Hepatocyte (in vitro differentiated cells): ENCODE results near the gene TGM2. TPM values are rescaled to one million over a fixed set of nuclear protein-coding genes. Genes with fewer than 3 reads are reported as not detected.
A peak's percentile ranks its signal among the peaks of the same experiment; 100 is the strongest.

Experiments
- DNase-seq: peaks from one replicate; pipeline ENCODE4 v3.0.0-alpha.2; 2016; ENCODE audit warnings: low spot score
- H2AFZ ChIP-seq: fragments of 200-600 bp; sonication (generic); 2 replicates; pipeline ENCODE4 v1.6.0; 2016; ENCODE audit warnings: antibody characterized with exemption, mild to moderate bottlenecking
- H3K27ac ChIP-seq: fragments of 200-600 bp; sonication (generic); 2 replicates; pipeline ENCODE4 v1.5.1; 2016; ENCODE audit warnings: mild to moderate bottlenecking
- H3K27me3 ChIP-seq: fragments of 200-600 bp; sonication (generic); 2 replicates; pipeline ENCODE4 v1.6.1; 2016
- H3K36me3 ChIP-seq: fragments of 200-600 bp; sonication (generic); replicated peaks from 2 replicates; pipeline ENCODE4 v1.5.1; 2016; ENCODE audit warnings: low read depth; ENCODE audit not compliant: insufficient read depth
- H3K4me1 ChIP-seq: fragments of 200-600 bp; sonication (generic); 2 replicates; pipeline ENCODE4 v1.5.1; 2016; ENCODE audit warnings: mild to moderate bottlenecking, moderate library complexity; ENCODE audit not compliant: insufficient read depth
- H3K4me2 ChIP-seq: fragments of 200-600 bp; sonication (generic); 2 replicates; pipeline ENCODE4 v1.6.0; 2016
- H3K4me3 ChIP-seq: fragments of 200-600 bp; sonication (generic); 2 replicates; pipeline ENCODE4 v1.5.1; 2016; ENCODE audit warnings: mild to moderate bottlenecking
- H3K79me2 ChIP-seq: fragments of 200-600 bp; sonication (generic); 2 replicates; pipeline ENCODE4 v1.6.0; 2017; ENCODE audit warnings: mild to moderate bottlenecking
- H3K9me2 ChIP-seq: fragments of 200-600 bp; sonication (generic); replicated peaks from 2 replicates; pipeline ENCODE4 v1.6.0; 2017; ENCODE audit warnings: mild to moderate bottlenecking; ENCODE audit not compliant: insufficient read depth
- H3K9me3 ChIP-seq: fragments of 200-600 bp; sonication (generic); 2 replicates; pipeline ENCODE4 v1.5.1; 2016; ENCODE audit warnings: low read depth, mild to moderate bottlenecking
- H4K20me1 ChIP-seq: fragments of 200-600 bp; sonication (generic); 2 replicates; pipeline ENCODE4 v1.6.0; 2016; ENCODE audit warnings: mild to moderate bottlenecking; ENCODE audit not compliant: insufficient read depth, poor library complexity, severe bottlenecking
- CTCF ChIP-seq: fragments of 200-600 bp; sonication (generic); IDR thresholded peaks from 2 replicates; pipeline ENCODE4 v1.5.1; 2016; ENCODE audit warnings: antibody characterized with exemption, mild to moderate bottlenecking; ENCODE audit not compliant: poor library complexity
- EZH2 ChIP-seq: fragments of 200-600 bp; sonication (generic); IDR thresholded peaks from 2 replicates; pipeline ENCODE4 v1.6.1; 2016; ENCODE audit warnings: antibody characterized with exemption, mild to moderate bottlenecking, borderline replicate concordance
- EZH2phosphoT487 ChIP-seq: fragments of 200-600 bp; sonication (generic); IDR thresholded peaks from one replicate; pipeline ENCODE4 v1.6.1; 2018; ENCODE audit warnings: antibody characterized with exemption, mild to moderate bottlenecking, low read depth, moderate library complexity; ENCODE audit not compliant: unreplicated experiment, severe bottlenecking
- WGBS: methylation state at CpG from one replicate; pipeline ENCODE4 v1.1.6; 2016; ENCODE audit warnings: low lambda C conversion rate; ENCODE audit errors: missing lambda C conversion rate; 5-methylcytosine and 5-hydroxymethylcytosine counted together
- polyA plus RNA-seq: library from polyadenylated mRNA; unstranded; fragments of >200 nt; fragmentation: Nextera tagmentation; extraction: Ambion mirVana; gene quantifications from 2 replicates; pipeline ENCODE4 v1.2.1, GENCODE V29; 2016
- total RNA-seq: library from RNA; depleted of rRNA; stranded (reverse); fragments of >200 nt; gene quantifications from 2 replicates; pipeline ENCODE4 v1.2.3, GENCODE V29; 2014

TGM2 gene
- total and polyA plus RNA-seq, 2 experiments from 2014 or later, result 85.8 to 133 TPM

DNA sequence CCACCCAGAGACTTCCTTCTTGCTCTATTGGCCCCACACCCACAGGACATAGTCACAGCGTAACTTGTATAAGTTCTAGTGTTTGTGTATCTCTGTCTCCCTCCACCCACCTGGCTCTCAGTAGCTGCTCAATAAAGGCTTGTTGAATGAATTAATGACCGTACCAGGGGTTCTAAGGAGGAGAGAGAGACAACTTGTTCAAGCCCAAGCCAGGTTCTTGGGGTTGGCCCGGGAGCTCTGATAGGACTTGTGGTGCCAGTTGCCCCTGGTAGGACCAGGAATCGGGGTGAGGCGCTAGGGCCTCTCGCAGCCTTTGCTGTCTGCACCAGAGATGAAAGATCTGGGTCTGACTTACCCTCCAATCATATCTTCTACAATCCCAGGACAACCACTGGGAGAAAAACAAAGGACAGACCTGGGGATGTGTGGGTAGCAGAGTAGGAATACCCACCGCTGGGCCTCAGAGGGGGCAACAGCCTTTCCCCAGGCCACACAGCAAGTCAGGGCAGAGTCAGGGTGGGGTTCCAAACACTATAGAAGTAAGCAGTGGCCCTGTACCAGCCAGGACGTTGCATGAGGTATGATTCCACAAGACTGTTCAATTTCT, 5.3 kb upstream of the TGM2 start:
- Histone ChIP-seq H3K4me1 (peaks cover 64% of the 10 kb centered on the region), H3K27me3 (no peaks in the 10 kb centered on the region), H3K4me3 (no peak overlapping the region), H3K36me3 (no peaks in the 10 kb centered on the region), H4K20me1 (no peaks in the 10 kb centered on the region), H3K27ac (peak overlapping the region; percentile 86), H3K79me2 (no peaks in the 10 kb centered on the region), H3K4me2 (no peak overlapping the region), H2AFZ (no peak overlapping the region), H3K9me2 (no peaks in the 10 kb centered on the region), H3K9me3 (no peaks in the 10 kb centered on the region)
- WGBS, result 72% methylated on average over 8 of the region's 8 CpGs
- TF ChIP-seq EZH2 (no peak), EZH2phosphoT487 (no peak), CTCF (no peak)
- no peak for DNase-seq

- no peak overlapping the region for H3K4me3 ChIP-seq
- no peaks in the 10 kb centered on the region for H3K36me3 ChIP-seq
- DNase-seq, result no peak
- TF ChIP-seq EZH2phosphoT487 (no peak), CTCF (no peak), EZH2 (no peak)
- H3K4me2 ChIP-seq, result no peak overlapping the region
- H3K79me2 ChIP-seq, result peaks cover 1% of the 10 kb centered on the region
- no peaks in the 10 kb centered on the region for H3K9me3 ChIP-seq
- 94% methylated on average over 6 of the region's 6 CpGs for WGBS
- no peak overlapping the region for H2AFZ ChIP-seq
- H3K27me3 ChIP-seq, result no peaks in the 10 kb centered on the region
- H3K4me1 ChIP-seq, result peaks cover 69% of the 10 kb centered on the region
- no peaks in the 10 kb centered on the region for H3K9me2 ChIP-seq
- no peaks in the 10 kb centered on the region for H4K20me1 ChIP-seq
- peak overlapping the region; percentile 86 for H3K27ac ChIP-seq
These were observed 4.6 kb upstream of the TGM2 start for GRCh38 chr20:38169636-38170193.

- no peak overlapping the region for H3K4me3 ChIP-seq
- no peaks in the 10 kb centered on the region for H3K36me3 ChIP-seq
- peaks cover 73% of the 10 kb centered on the region for H3K4me1 ChIP-seq
- H2AFZ ChIP-seq, result no peak overlapping the region
- H3K9me3 ChIP-seq, result no peaks in the 10 kb centered on the region
- 75% methylated on average over 8 of the region's 8 CpGs for WGBS
- H3K79me2 ChIP-seq, result peaks cover 7% of the 10 kb centered on the region
- no peaks in the 10 kb centered on the region for H3K27me3 ChIP-seq
- H3K4me2 ChIP-seq, result no peak overlapping the region
- no peak for TF ChIP-seq EZH2phosphoT487
- no peak for TF ChIP-seq CTCF
- TF ChIP-seq EZH2, result no peak
- H3K27ac ChIP-seq, result peak overlapping the region; percentile 45
- H4K20me1 ChIP-seq, result no peaks in the 10 kb centered on the region
- DNase-seq, result no peak
- H3K9me2 ChIP-seq, result no peaks in the 10 kb centered on the region
These were observed 3.9 kb upstream of the TGM2 start for GRCh38 chr20:38168791-38169589.
